Keratinocyte (primary cell): ENCODE data around the gene MAOB.

Source experiments
- EZH2 ChIP-seq: IDR thresholded peaks from one replicate; pipeline ENCODE4 v1.6.1; 2012; ENCODE audit warnings: inconsistent platforms, mild to moderate bottlenecking, low read length, moderate library complexity
- TF ChIP-seq, protein P1 (sequence below), 3 experiments: IDR thresholded peaks in 1 of 3; conservative IDR thresholded peaks in 1 of 3; optimal IDR thresholded peaks in 1 of 3; 2 replicates in 2 of 3; 3 replicates in 1 of 3; pipeline versions ENCODE3 to v1.5.1; 2011; ENCODE audit warnings: low read length in 3 of 3, mild to moderate bottlenecking in 3 of 3, moderate library complexity in 2 of 3, control low read depth in 1 of 3, inconsistent platforms in 1 of 3; ENCODE audit not compliant: insufficient read depth in 2 of 3; ENCODE audit errors: extremely low read depth in 1 of 3

DNA sequence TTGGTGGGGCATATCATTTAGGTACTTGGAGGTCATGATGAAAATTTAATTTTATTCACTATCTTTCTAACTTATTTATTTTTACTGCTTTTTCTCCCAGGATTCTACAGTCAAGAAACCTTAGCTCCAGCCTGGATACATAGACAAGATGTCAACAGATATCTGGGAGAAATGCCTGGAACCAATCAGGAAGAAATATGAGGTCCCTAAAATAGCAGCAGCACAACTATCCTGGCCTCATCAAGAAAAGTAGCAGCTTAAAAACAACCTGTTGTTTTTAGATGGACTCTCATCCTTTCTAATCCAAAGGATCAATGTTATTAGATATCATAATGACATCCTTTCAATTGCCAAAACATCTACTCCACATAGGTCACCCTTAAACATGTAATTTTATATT lies 54.5 kb downstream of the MAOB start:
- TF ChIP-seq, protein P1, sequence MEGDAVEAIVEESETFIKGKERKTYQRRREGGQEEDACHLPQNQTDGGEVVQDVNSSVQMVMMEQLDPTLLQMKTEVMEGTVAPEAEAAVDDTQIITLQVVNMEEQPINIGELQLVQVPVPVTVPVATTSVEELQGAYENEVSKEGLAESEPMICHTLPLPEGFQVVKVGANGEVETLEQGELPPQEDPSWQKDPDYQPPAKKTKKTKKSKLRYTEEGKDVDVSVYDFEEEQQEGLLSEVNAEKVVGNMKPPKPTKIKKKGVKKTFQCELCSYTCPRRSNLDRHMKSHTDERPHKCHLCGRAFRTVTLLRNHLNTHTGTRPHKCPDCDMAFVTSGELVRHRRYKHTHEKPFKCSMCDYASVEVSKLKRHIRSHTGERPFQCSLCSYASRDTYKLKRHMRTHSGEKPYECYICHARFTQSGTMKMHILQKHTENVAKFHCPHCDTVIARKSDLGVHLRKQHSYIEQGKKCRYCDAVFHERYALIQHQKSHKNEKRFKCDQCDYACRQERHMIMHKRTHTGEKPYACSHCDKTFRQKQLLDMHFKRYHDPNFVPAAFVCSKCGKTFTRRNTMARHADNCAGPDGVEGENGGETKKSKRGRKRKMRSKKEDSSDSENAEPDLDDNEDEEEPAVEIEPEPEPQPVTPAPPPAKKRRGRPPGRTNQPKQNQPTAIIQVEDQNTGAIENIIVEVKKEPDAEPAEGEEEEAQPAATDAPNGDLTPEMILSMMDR (optimal IDR thresholded peaks at IDR 0.05 in 1 of 3, IDR thresholded peaks at IDR 0.05 in 1 of 3, conservative IDR thresholded peaks at IDR 0.05 in 1 of 3; ENCODE audit: extremely low read depth in 1 of 3, insufficient read depth in 2 of 3, low read length in 3 of 3), result no peak
- TF ChIP-seq EZH2, result no peak
